Effector CD8-positive, alpha-beta T cell (primary cell): Measurements from ENCODE around the gene CPSF3.

Experiments used
- DNase-seq: peaks from one replicate; lab custom pipeline; 2025; lab: John Stamatoyannopoulos, UW
- total RNA-seq, 4 experiments: gene quantifications; one replicate each; lab custom pipeline; 2026; lab: John Stamatoyannopoulos, UW

Gene CPSF3
- total RNA-seq, result 43.0 to 76.2 (median 46.5) reads per million in 4 experiments

DNA sequence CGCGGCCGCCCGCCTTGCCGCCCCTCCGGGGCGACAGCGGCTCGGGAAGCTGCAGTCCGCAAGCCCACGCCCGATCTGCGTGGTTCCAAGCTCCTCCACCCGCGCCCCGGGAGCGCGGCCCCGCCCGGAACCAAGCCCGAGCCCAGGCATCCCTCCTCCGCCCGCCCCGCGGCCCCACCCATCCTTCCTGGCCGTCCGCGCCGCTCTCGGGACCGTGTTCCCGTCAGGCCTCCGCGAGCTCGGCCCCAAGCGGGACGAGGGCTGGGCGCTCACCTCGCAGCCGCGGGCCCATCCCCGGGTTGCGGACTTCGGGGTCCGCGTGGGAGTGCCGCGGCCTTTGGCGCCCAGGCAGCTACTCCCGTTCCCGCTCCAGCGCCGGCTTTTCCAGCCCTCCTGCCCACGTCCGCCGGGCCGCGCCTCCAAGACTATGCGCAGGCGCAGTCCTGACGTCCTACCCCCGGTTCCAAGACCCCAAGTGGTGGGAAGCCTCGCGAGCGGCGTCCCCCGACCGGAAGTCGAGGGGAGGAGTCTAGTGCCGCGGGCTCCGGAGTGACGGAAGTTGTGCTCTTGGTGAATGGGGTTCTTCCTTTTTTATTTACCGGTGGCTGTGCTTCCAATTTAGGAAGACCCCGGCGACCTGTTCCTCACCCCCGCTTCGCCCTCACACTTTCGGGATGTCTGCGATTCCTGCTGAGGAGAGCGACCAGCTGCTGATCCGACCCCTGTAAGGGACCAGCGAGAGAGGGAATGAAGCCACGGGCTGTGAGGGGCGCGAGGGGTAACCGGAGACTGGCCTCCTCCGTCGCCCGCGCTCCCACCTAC lies at the start of gene CPSF3, which contains the start of gene ITGB1BP1:
Gene CPSF3, plus strand, starts transcription at position 555 of the 822 bp plus-strand sequence. Its CDS starts 120 bp downstream, at position 675.
Gene ITGB1BP1, minus strand, starts transcription at position 429 of the 822 bp plus-strand sequence. CDS start 4,831 bp downstream, outside the sequence.
- DNase-seq, result peak; percentile 96

DNA sequence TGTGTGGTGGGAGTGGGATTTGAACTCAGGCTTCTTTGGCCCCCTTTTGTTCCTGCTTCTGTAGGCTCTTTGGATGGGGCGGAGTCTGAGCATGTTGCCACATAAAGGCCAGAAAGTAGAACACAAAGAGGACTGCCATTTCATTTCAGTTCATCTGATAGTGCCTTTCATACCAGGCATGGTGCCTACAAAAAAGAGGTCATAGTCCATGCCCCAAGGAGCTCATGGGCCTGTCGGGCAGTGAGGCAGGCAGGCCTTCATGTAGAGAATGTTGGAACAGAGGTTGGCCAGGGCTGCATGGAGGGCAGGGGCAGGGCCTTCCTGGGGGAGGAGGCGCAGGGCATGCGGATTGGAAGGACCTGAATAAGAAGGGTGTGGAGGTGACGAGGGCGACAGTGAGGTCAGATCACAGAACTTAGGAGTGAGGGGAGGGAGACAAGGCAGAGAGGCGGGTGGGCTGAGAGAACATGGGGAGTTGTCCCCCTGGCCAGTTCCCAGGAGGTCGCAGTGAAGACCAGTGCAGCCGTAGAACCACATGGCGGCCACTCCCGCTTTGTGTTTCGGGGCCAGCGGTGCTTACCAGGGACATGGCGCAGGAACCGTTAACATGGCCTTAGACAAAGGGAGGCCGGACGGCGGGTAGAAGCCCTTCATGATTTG lies 49.3 kb upstream of the CPSF3 start:
- DNase-seq, result no peak

DNA sequence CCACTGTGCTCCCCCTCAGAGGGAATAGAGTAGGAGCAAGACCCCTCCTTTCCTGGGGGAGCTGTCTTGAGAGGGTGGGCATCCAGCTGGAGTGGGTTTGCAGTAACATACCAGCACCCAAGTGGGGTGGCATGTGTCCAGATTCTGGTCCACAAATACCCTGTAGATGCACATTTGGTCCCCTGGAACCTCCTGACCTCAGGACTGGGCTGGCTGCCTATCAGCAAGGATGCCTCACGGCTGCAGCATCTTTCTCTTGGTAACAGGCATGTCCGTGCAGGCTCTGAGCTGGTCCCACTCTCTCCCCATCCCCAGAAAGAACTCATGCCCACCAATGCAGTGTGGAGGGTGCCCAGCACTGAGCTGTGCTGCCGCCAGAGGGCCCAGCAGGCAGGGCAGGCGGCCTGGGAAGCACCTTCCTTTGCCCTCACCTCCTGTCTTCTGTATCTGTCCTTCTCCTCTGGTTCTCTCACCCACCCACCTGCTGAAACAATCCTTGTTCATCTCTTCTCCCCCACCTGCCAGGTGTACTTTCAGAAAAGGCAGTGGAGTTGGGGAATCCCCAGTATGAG lies 47.5 kb upstream of the CPSF3 start:
- DNase-seq, result no peak

DNA sequence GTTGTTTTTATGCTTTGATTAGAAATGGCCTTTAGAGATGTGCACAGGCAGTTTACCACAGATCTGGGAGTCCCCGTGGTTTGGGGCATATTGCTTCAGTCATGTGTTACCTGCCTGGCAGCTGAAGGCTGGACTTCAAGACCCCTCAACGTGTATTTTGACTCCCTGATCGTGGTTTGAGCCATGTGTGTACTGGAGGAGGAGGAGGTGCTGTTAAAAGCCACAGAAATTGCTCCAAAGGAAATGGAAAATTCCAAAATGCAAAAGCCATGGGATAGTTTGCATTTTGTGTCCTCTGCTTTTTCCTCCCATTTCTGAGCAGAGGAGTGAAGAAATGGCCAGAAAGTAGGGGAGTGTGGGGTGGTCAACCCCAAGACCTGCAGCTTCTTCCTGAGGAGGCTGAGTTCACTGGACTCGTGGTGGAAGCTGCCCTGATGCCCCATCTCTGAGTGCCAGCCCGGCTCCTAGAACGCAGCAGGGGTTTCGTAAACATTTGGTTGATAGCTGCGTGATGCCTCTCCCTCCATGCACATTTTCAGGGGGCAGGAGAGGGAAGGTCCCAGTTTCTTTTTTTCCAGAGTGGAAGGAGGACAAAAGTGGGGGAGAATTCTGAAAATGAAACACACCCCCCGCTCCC lies 45.9 kb upstream of the CPSF3 start:
- no peak for DNase-seq

DNA sequence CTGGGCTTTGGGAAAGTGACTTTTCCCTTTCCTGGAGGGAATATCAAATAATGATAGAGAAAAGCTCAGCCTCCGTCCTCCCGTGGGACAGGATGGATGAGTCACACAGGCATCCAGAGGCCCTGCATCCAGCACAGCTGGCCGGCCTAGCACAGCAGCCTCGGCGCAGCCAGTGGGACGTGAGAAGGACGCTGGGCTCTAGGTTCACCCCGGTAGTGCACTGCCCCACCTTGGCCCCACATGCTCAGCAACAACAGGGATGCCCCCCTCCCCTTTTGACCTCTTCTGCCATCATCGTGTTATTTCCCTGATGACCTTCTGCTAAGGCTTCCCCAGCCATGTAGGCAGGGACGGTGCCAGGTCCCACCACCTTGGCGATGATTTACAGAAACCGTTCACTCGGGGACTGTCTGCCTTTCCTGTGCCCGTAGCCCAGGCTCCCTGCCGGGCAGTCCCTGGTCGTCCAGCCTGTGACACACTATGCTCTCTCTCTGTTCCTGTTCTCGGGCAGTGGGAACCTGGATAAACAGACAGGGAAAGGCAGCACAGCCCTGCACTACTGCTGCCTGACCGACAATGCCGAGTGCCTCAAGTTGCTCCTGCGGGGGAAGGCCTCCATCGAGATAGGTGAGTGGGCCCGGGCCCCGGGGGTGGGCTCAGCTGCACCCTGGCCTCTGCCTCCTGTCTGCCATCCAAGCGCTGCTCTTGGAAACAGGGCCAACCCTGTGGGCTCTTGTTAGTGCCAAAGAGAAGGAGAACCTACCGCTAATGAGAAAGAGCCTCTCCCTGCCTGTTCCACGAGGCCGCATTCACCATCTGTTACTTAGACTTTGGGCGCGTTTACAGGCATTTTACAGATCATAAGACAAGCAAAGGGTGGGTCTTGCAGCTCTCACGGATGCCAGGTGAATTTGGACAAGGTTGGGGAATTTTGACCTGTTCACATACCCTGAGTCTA lies 44.7 kb upstream of the CPSF3 start:
- no peak for DNase-seq

DNA sequence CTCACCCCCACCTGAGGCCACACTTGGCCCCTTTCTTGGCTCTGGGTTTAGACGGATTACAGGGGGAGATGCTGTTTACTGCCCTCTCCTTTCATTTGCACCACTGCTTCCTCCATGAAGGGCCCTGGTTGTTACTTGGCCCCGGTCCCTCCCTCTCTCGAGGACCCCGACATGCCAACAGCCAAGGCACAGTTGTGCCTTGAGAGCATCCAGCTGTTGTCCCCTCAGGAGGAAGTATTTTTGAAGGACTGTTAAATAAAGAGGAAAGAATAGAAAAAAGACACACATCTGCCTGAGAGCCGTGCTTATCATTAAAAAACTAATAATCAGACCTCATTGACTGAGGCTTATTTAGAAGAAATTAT lies 44.1 kb upstream of the CPSF3 start:
- DNase-seq, result no peak

DNA sequence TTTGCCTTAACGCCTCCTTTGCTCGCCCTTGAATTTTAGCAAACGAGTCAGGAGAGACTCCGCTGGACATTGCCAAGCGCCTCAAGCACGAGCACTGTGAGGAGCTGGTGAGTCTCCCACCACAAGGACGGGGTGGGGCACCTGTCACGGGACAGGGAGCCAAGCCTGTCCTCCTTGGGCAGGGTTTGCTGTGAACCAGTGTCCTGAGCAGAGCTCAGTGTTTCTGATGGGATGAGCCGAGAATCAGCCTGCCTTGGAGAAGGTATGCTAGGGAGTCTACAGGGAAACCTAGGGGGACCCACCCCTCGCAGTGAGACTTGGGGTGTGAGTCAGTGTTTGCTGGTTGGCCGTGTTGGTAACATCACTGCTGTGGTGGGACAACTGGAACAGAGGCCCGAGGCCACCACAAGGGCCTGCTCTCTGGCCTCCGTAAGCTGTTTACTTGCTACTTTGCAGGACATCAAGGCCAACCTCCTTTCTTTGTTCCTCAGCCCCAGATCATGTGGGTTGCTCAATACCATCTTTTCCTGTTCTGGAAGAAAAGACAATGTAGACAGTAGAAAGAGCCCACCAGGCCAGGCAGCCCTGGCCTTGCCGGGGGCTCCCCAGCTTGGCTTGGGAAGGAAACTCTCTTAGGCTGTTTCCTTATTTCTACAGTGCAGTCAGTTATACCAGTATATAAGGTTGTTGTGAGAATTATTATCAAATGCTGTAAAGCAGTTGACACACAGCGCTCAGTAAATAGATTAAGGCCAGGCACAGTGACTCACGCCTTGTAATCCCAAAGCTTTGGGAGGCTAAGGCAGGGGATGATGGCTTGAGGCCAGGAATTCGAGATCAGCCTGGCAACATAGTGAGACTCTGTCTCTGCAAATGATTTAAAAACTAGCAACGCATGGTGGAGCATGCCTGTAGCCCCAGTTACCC lies 42.5 kb upstream of the CPSF3 start:
- DNase-seq, result no peak

DNA sequence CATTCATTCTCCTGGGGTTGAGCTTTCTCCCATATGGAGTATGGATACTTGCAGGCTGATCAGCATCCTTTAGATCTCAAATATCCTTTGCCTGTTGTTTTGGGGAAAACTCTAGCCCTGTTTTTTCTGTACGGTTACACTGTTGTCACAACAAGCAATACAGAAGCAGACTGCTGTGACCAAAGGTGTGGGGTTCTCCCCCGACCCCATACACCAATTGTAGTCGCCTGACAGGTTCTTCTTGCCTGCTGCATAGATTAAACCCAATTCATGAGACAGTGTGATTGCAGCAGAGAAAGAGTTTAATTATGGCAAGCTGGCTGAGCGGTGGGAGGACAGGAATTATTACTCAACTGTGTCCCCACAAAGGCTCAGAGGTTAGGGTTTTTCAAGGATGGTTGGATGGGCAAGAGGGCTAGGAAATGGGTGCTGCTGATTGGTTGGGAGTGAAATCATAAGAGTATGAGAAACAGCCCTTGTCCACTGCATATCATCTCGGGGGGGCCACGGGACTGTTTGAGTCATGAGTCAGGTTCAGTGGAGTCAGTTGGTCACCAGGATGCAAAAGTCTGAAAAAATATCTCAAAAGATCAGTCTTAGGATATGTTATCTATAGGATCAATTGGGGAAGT lies 40.7 kb upstream of the CPSF3 start:
- DNase-seq, result no peak

DNA sequence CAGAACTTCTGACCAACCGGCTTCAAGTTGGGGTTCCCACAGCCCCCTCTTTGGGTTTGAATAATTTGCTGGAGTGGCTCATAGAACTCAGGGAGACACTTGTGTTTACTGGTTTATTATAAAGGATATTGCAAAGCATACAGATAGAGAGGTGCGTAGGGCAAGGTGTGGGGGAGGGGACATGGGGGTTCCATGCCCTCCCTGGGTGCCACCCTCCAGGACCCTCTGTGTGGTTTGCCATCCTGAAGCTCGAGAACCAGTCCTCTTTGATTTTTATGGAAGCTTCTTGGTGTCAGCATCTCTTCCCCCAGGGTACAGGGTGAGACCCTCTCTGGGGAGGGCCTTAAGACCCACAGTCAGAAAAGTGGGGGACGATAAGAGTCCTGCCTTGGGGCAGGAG lies 38.9 kb upstream of the CPSF3 start:
- DNase-seq, result no peak

DNA sequence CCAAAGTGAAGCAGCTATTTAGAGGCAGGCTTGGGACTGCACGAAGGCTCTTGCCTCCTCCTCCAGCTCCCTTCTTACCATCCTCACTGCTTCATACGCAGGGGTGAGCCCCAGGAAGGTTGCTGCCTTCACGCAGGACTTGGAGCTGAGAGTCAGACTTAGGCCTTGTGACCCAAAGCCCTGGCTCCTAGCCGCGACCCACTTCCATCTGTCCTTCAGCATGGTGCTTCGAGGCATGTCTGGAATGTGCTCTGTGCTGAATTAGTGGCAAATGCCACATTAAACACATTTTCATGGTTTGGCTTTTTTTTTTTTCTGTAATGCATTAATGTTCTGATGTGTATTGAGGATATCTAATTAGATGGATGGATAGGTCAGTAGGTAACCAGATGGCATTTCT lies 37.6 kb upstream of the CPSF3 start:
- no peak for DNase-seq

DNA sequence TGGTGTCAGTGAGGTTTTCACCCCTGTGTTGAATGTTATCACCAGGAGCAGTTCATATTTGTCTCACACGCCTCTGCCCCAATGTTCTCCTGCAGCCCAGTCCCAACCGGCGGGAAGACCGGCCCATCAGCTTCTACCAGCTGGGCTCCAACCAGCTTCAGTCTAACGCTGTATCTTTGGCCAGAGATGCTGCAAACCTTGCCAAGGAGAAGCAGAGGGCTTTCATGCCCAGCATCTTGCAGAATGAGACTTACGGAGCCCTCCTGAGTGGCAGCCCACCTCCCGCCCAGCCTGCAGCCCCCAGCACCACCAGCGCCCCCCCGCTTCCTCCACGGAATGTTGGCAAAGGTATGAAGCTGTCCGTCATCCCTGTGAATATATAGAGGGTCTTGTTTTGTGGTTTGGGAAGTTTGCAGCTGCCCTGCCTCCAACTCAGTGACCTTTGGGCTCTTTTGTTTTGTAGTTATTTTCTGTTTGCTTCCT lies 35.2 kb upstream of the CPSF3 start:
- DNase-seq, result no peak

DNA sequence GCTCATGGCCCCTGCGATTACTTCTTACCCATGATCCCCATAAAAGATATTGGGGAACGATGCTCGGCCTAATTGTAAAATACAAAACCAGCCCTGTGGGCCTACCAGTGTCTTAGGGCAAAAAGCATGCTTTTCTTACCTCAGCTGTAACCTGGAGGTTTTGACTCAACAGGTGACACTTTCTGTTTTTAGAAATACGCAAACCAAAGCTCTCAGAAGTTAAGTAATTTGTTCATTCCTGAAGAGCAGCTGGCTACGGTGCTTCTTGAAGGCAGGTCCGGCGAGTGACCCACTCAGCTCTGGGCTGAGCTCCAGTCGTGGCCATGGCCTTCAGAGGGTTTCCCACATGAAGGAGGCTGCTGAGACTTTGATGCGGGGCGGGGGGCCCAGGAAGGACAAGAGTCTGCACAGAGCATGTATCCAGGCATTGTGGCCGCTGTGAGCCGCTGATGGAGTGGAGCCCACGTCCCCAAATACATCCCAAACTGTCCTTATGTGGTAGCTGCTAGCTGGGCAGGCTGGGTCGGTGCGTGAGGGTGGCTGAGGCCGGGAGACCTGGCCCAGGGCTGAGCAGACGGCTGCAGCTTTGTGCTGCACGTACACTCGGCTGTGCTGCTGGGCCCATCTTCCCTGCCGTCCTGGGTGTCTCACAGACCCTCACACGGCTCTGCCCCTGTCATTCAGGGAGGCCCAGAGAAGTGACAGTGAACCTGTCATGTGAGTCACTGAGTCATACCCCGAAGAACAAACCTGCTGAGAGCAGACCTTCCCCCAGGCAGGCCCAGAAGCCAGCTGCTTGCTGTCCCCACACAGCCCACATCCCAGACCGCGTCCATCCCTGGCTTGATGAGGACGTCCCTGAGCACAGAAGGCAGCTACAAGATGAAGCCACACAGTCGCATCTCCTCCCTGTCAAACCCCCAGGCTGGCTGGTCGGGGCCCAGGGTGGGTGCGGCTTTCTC lies 34.2 kb upstream of the CPSF3 start:
- DNase-seq, result no peak

DNA sequence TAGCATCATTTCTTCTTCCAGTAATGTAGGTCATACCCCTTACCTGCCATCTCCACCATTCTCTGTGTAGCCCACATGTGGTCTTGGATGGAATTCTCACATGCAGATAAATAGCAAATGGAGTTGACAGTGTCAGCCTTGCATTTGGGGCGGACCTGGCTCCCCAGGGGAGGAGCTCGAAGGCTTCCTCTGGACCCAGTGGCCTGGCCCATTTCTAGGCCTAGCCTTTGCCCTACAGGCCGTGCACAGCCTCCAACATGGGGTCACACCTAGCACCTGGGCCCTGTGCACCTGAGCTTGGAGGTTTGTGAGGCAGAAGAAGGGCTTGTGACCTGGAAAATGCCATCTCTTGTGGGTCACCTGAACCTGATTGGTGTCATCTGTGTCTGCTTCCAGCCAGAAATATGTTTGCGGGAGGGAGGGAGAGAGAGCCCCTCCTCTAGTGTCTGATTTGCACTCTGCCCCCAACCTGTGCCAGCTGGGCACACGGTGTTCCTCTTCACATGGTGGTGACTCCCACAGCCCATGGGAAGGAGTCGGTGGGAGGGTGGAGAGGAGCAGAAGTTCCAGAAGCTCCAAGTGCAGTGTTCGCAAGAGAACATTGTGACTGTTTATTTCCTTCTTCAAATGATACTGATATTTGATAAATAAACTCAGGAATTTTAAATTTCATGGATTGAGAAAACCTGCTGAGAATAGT lies 33.2 kb upstream of the CPSF3 start:
- no peak for DNase-seq

DNA sequence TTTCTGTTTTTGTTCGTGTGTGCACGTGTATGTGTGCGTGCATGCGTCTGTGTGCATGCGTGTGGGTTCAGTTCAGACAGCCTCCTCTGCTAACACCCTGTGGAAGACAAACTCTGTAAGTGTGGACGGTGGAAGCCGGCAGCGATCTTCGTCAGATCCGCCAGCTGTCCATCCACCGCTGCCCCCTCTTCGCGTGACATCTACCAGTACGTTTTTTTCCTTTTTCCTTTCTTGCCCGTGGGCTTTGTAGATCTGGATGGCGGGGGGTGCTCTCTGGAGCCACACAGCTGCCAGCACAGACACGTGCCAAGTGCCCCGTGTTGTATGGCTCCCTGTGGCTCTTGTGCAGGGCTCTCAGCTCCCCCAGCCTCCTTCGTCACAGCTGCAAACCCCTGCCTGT lies 32.5 kb upstream of the CPSF3 start:
- no peak for DNase-seq

DNA sequence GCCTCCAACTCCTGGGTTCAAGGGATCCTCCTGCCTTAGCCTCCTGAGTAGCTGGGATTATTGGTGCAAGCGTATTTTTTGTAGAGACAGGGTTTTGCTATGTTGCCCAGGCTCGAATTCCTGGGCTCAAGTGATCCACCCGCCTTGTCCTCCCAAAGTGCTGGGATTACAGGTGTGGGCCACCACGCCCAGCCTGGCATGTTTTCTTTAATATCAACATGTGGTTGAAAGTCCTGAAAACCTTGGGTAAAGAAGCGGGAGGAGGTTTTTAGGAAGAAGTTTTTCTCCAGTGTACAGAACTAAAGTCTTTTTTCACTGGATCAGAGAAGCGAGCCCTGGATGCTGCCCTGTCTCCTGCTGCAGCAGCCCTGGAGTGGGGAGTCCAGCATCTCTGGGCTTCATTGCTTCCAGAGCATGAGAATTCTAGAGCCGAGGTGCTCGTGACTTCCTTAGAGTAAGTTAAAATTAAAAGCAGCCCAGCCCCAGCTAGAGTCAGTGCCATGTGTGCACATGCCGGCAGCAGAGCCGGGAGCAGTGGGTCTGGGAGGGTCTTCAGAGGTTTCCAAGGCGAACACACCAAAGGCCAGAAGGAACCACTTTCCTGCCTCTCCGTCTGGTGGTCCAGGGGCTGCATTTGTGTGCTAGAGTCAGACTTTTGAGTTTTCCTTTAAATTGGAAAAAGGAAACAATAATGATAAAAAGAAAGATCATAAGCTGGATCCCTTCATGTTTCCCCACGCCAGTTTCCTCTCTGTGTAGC lies 31.3 kb upstream of the CPSF3 start:
- no peak for DNase-seq

DNA sequence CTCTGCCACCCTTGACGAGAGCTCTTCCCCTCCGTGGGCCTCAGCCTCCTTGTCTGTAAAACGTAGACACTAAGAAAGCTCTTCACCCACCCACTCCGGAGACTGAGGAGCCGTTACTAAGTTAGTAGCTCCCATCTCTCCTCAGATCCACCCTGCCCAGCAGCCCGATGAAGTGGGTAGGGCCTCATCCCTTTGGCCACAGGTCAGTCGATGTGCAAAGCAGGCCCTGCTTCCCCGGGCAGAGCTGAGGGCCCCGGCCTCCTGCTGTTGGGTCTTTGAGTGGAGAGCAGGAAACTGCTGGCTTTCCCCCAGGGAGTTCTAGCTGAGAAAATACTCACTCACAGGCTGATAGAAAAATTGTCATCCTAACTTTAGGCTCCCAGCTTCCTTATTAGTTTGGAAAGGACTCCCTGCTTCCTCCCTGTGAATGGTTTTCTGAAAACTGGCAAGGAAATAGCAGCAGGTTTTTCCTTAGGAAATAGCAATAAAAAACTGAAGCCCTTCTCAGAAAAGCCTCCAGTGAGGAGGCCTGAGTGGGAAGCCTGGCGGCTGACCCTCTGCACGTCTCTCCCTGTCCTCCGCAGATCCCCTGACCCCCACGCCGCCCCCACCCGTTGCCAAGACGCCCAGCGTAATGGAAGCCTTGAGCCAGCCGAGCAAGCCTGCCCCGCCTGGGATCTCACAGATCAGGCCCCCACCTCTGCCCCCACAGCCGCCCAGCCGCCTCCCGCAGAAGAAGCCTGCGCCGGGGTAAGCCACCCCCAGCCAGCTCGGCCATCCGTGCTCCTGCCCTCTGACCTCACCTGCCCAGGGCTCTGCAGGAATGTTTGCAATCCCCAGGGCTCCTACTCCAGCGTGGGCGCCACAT lies 30.3 kb upstream of the CPSF3 start:
- DNase-seq, result no peak
